B cell (primary cell): ENCODE data around the gene DGAT2L6.

Source experiments
- EZH2 ChIP-seq: IDR thresholded peaks from 2 replicates; pipeline ENCODE4 v1.6.1; 2012; ENCODE audit warnings: borderline replicate concordance, low read depth, mild to moderate bottlenecking, moderate library complexity, low read length; ENCODE audit not compliant: insufficient read depth, poor library complexity, severe bottlenecking
- TF ChIP-seq, protein P1 (sequence below): fragments of 200-600 bp; IDR thresholded peaks from one replicate; pipeline ENCODE4 v1.8.0; 2022; ENCODE audit warnings: antibody characterized with exemption, mild to moderate bottlenecking

GRCh38 chrX:70171624-70172023 lies 5.7 kb upstream of the DGAT2L6 start:
- TF ChIP-seq, protein P1, sequence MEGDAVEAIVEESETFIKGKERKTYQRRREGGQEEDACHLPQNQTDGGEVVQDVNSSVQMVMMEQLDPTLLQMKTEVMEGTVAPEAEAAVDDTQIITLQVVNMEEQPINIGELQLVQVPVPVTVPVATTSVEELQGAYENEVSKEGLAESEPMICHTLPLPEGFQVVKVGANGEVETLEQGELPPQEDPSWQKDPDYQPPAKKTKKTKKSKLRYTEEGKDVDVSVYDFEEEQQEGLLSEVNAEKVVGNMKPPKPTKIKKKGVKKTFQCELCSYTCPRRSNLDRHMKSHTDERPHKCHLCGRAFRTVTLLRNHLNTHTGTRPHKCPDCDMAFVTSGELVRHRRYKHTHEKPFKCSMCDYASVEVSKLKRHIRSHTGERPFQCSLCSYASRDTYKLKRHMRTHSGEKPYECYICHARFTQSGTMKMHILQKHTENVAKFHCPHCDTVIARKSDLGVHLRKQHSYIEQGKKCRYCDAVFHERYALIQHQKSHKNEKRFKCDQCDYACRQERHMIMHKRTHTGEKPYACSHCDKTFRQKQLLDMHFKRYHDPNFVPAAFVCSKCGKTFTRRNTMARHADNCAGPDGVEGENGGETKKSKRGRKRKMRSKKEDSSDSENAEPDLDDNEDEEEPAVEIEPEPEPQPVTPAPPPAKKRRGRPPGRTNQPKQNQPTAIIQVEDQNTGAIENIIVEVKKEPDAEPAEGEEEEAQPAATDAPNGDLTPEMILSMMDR: no peak
- no peak for TF ChIP-seq EZH2
